NB4 (cell line): ENCODE measurements around the gene CHD3.
"Not testable (repeated sequence)": the region's sequence is repeated elsewhere in the genome, so short reads cannot be mapped to it uniquely, and the experiment has no call there.

ENCODE experiments used
- DNase-seq: peaks from one replicate; pipeline ENCODE4 v3.0.0; 2010; ENCODE audit warnings: low read depth
- H3K4me3 ChIP-seq: one replicate; pipeline ENCODE4 v1.5.1; 2011; ENCODE audit warnings: mild to moderate bottlenecking, low read depth, low read length, moderate library complexity
- CTCF ChIP-seq: IDR thresholded peaks from one replicate; pipeline ENCODE4 v1.5.1; 2012; ENCODE audit warnings: low read depth, low read length
- MAX ChIP-seq: IDR thresholded peaks from 2 replicates; pipeline ENCODE4 v1.6.1; 2011; ENCODE audit warnings: low read depth, low read length
- MYC ChIP-seq: IDR thresholded peaks from 2 replicates; pipeline ENCODE4 v1.6.1; 2011; ENCODE audit warnings: low read depth, low read length
- POLR2A ChIP-seq: IDR thresholded peaks from 2 replicates; pipeline ENCODE4 v1.6.1; 2011; ENCODE audit warnings: mild to moderate bottlenecking; ENCODE audit not compliant: insufficient read length; ENCODE audit errors: extremely low read depth

CHD3 gene

GRCh38 chr17:7856811-7857712, 31.5 kb upstream of the CHD3 start, which contains the start of gene NAA38:
Gene NAA38 (minus strand): TSS chr17:7857559. CDS start chr17:7857463, 96 bp downstream.
- H3K4me3 ChIP-seq = peak within 1 kb of the TSS; percentile 87
- TF ChIP-seq POLR2A (peak; percentile 50), MAX (no peak)
- DNase-seq = peak; percentile 96

GRCh38 chr17:7857713-7858521, 30.7 kb upstream of the CHD3 start, which contains the start of gene CYB5D1:
Gene CYB5D1 (plus strand): TSS chr17:7858003. CDS start chr17:7858135, 132 bp downstream.
- DNase-seq = peak; percentile 90

GRCh38 chr17:7858522-7858810, 30.1 kb upstream of the CHD3 start:
- peak; percentile 40 for TF ChIP-seq CTCF
- TF ChIP-seq MAX = peak; percentile 26; the same call in 1 of the 2 replicates
- no peak; the same call in 1 of the 2 replicates for TF ChIP-seq MYC
- no peak for TF ChIP-seq POLR2A
- H3K4me3 ChIP-seq = peak overlapping the region; percentile 87
- DNase-seq = peak; percentile 76

More at GRCh38 chr17:7857713-7858521, 30.7 kb upstream of the CHD3 start, which contains the start of gene CYB5D1:
- TF ChIP-seq POLR2A = no peak
- TF ChIP-seq MYC = peak; percentile 84
- TF ChIP-seq MAX = peak; percentile 95
- H3K4me3 ChIP-seq = peak within 1 kb of the TSS; percentile 87

DNA sequence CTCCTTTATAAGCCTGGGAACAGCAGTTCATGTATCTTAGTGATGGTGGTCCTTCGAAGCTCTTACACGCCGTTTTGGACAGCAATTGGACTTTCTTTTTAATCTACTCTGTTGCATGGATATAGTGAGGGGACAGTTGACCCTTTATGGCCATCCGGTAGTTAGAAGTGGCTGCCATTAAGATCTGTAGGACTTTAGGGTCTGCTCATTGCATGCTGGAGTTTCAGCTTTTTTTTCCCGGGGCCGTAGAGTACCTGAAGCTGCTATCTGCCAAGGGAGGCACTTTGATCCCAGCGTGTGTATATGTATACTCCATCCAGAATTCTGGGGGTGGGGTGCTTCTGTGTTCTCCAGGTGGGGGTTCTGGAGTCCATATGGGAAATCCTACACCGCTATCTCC, 29.6 kb upstream of the CHD3 start:
- TF ChIP-seq MYC = no peak
- TF ChIP-seq POLR2A = no peak
- no peak for TF ChIP-seq CTCF
- TF ChIP-seq MAX = no peak
- peak overlapping the region; percentile 87 for H3K4me3 ChIP-seq
- DNase-seq = no peak

DNA sequence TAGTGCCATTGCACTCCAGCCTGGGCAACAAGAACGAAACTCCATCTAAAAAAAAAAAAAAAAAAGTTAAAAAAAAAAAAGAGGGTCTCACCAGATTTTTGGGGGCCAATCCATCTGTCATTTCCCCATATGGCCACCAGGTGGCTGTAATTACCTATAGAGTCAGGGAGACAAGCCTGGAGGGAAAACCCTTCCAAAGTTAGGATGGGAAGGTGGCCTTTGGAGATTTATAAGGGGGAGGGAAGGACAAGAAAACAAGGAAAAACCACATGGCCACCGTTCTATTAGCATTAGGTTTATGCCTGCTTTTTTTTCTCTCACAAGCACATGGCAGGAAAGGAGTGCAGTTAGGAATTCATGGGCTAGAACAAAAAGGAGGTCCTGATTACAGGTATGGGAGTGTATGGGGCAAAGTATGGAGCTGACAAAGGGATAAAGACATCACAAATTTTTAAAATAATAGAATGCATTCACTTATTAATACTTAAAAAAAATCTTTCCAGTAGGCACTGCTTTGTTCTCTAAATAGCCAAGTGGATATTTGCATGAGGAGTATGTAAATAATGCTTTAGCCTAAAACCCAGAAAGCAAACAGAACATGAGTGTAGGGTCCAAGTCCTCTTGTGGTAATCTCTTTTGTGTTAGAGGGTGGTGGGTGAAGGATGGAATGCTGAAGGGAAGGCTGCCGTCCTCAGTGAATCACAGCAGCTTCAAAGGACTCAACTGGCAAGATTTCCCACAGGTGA, 25.7 kb upstream of the CHD3 start:
- TF ChIP-seq CTCF = peak; percentile 40
- TF ChIP-seq POLR2A = no peak
- no peak for TF ChIP-seq MYC
- TF ChIP-seq MAX = no peak
- no peak overlapping the region for H3K4me3 ChIP-seq
- DNase-seq = peak; percentile 28

GRCh38 chr17:7864384-7864783, 24.2 kb upstream of the CHD3 start:
- not testable (repeated sequence) for DNase-seq, H3K4me3 ChIP-seq
